ENCODE measurements around the gene GPR62. TPM values are rescaled to one million over a fixed set of nuclear protein-coding genes. Genes with fewer than 3 reads are reported as not detected.
A peak's percentile ranks its signal among the peaks of the same experiment; 100 is the strongest.

Gene GPR62
- total and polyA plus RNA-seq, 9 of the 15 experiments (the other 6 are each of a cell fraction or from before 2014, with no cell fraction given), result not detected

GRCh38 chr3:51988286-51989146 lies 33.3 kb downstream of the GPR62 start:
- peaks cover 47% of the 10 kb centered on the region for H3K36me3 ChIP-seq (ENCODE audit: control insufficient read depth, insufficient read depth, low read length)
- no peaks in the 10 kb centered on the region for H3K9me3 ChIP-seq (replicated peaks; ENCODE audit: control insufficient read depth, insufficient read depth, low read depth, low read length)
- no peak overlapping the region for H3K4me3 ChIP-seq
- no peak overlapping the region for H3K27ac ChIP-seq (ENCODE audit: extremely low read depth, low read depth, low read length)
- peak overlapping the region in 1 of 2 experiments; percentile 50; a peak in 1 of 4 replicates for H3K9ac ChIP-seq (ENCODE audit: insufficient read depth in 1 of 2, low read depth in 2 of 2, low read length in 2 of 2)
- H3K79me2 ChIP-seq (ENCODE audit: control insufficient read depth, insufficient read depth, low read length), result peaks cover 42% of the 10 kb centered on the region
- no peak overlapping the region for H3K4me2 ChIP-seq (ENCODE audit: insufficient read depth, low read length)
- H3K9me1 ChIP-seq (ENCODE audit: control insufficient read depth, insufficient read depth, low read length), result no peaks in the 10 kb centered on the region
- ChIA-PET POLR2A (interaction anchor here (1.5 kb wide), 1 partner anchor 14 kb away, joined by 6 read pairs; the partner anchor contains the start of gene ABHD14A), CTCF (ENCODE audit: low intra/inter-chr PET ratio) (no interaction called here)
- 73% methylated on average over 8 of the region's 15 CpGs for WGBS (ENCODE audit: insufficient coverage, low coverage, missing lambda C conversion rate)
- peak in 1 of 4 experiments; percentile 5 for DNase-seq (ENCODE audit: extremely low read depth in 1 of 4, low spot score in 3 of 4)
- FAIRE-seq, result no peak
- TF ChIP-seq MECOM (CRISPR knock-in tag; IDR thresholded peaks at IDR 0.05) (no peak), GTF3C2 (IDR thresholded peaks at IDR 0.05; ENCODE audit: borderline replicate concordance, extremely low read depth, insufficient read length) (no peak), RBFOX2 (IDR thresholded peaks at IDR 0.05; ENCODE audit: low read depth, low read length) (peak; percentile 38; the same call in 1 of the 2 replicates), ZNF561 (CRISPR knock-in tag; conservative IDR thresholded peaks at IDR 0.05) (no peak), ZBTB33 (CRISPR knock-in tag; IDR thresholded peaks at IDR 0.05) (peak; percentile 69), POLR2G (IDR thresholded peaks at IDR 0.05; ENCODE audit: low read depth, low read length) (peak; percentile 43), CEBPB (tag; IDR thresholded peaks at IDR 0.05) (no peak), SRSF3 (IDR thresholded peaks at IDR 0.05; ENCODE audit: insufficient read depth, low read length) (no peak)
- peaks cover 34 to 60% of the 10 kb centered on the region in 2 experiments; a peak in 4 of 5 replicates for H3K4me1 ChIP-seq (replicated peaks in 1 of 2; ENCODE audit: control insufficient read depth in 2 of 2, insufficient read depth in 2 of 2, low read length in 2 of 2)
- H2AFZ ChIP-seq (ENCODE audit: low read depth, low read length), result no peak overlapping the region
- H4K20me1 ChIP-seq (replicated peaks; ENCODE audit: control insufficient read depth, insufficient read depth, low read length), result no peaks in the 10 kb centered on the region
- ATAC-seq, result no peak
- in situ Hi-C loops (cut with MboI), result no loop called here
- intact Hi-C loops (cut with micrococcal nuclease), result no loop called here
- H3K27me3 ChIP-seq (ENCODE audit: control insufficient read depth in 2 of 2, insufficient read depth in 2 of 2, low read length in 2 of 2), result no peaks in the 10 kb centered on the region
- BruUV-seq (replicated peaks), result no TSS peak

Data from K562 (cell line).